ENCODE data around the gene ABCB8. TPM values are rescaled to one million over a fixed set of nuclear protein-coding genes. Genes with fewer than 3 reads are reported as not detected.

Gene ABCB8
- total and polyA plus RNA-seq, 9 of the 15 experiments (the other 6 are each of a cell fraction or from before 2014, with no cell fraction given): 7.6 to 106 (median 36.3) TPM

DNA sequence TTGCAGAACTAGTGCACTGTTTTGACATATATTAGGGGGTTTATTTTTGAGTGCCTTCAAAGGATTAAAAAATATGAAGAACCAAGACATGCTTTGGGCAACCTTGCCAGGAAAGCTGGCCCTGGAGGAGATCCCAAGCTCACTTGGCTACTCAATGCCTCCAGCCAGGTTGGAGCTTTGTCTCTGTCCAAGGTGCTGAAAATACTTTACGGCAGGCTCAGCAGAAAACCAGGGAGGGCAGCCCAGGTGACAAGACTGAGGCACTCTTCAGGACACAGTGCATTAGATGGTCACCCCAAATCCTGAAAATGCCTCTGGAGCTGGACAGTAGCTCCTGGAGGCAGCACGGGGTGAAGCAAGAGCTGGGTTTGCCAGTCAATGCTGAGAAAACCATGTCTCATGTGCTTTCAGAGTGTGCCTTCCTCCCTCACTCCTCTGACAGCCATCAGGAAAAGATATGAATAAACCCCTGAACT lies 44.3 kb upstream of the ABCB8 start:
- ATAC-seq: peak; percentile 19; the same call in 1 of the 3 replicates
- 2% methylated on average over 2 of the region's 2 CpGs for WGBS (ENCODE audit: insufficient coverage, low coverage, missing lambda C conversion rate)
- no TSS peak for BruUV-seq (replicated peaks)
- Histone ChIP-seq H3K79me2 (ENCODE audit: control insufficient read depth, insufficient read depth, low read length) (no peaks in the 10 kb centered on the region), H3K9ac (ENCODE audit: insufficient read depth in 1 of 2, low read depth in 2 of 2, low read length in 2 of 2) (no peak overlapping the region), H4K20me1 (replicated peaks; ENCODE audit: control insufficient read depth, insufficient read depth, low read length) (peaks cover 9% of the 10 kb centered on the region; the same call in 1 of the 2 replicates), H3K4me3 (no peak overlapping the region), H3K9me3 (replicated peaks; ENCODE audit: control insufficient read depth, insufficient read depth, low read depth, low read length) (no peaks in the 10 kb centered on the region), H3K27ac (ENCODE audit: extremely low read depth, low read depth, low read length) (no peak overlapping the region), H3K36me3 (ENCODE audit: control insufficient read depth, insufficient read depth, low read length) (no peaks in the 10 kb centered on the region), H3K9me1 (ENCODE audit: control insufficient read depth, insufficient read depth, low read length) (peaks cover 3% of the 10 kb centered on the region), H2AFZ (ENCODE audit: low read depth, low read length) (no peak overlapping the region), H3K27me3 (ENCODE audit: control insufficient read depth in 2 of 2, insufficient read depth in 2 of 2, low read length in 2 of 2) (peaks cover 23 to 29% of the 10 kb centered on the region in 2 experiments), H3K4me2 (ENCODE audit: insufficient read depth, low read length) (no peak overlapping the region), H3K4me1 (replicated peaks in 1 of 2; ENCODE audit: control insufficient read depth in 2 of 2, insufficient read depth in 2 of 2, low read length in 2 of 2) (peaks cover 22 to 41% of the 10 kb centered on the region in 2 experiments)
- ChIA-PET CTCF (ENCODE audit: low intra/inter-chr PET ratio) (interaction anchor here (1.0 to 1.9 kb wide), 3 partner anchors 17 to 85 kb away, joined by 3 to 7 read pairs (median 6); no protein-coding TSS in a partner anchor), POLR2A (interaction anchor here (0.8 to 1.7 kb wide), 13 partner anchors 9 to 126 kb away, joined by 3 to 8 read pairs (median 4); partner anchors contain the start of gene FASTK)
- peak; percentile 72 to 86 (median 82) for DNase-seq (ENCODE audit: extremely low read depth in 1 of 4, low spot score in 3 of 4)
- peak; percentile 82 for FAIRE-seq
- in situ Hi-C loops (cut with MboI) (no loop called here), intact Hi-C loops (cut with micrococcal nuclease) (no loop called here)
- no peak for TF ChIP-seq HNRNPK (IDR thresholded peaks at IDR 0.05; ENCODE audit: low read depth, low read length, poor library complexity, severe bottlenecking)
- 0 out of 4 replicates have a peak, but pooled peaks of 1 of the 2 experiments have one; percentile 12 for TF ChIP-seq FOXA3 (CRISPR knock-in tag; conservative IDR thresholded peaks at IDR 0.05 in 1 of 2, IDR thresholded peaks at IDR 0.05 in 1 of 2)
- TF ChIP-seq FOXJ3 (CRISPR knock-in tag; IDR thresholded peaks at IDR 0.05): no peak
- no peak for TF ChIP-seq EP400 (IDR thresholded peaks at IDR 0.05)
- TF ChIP-seq, protein P1, sequence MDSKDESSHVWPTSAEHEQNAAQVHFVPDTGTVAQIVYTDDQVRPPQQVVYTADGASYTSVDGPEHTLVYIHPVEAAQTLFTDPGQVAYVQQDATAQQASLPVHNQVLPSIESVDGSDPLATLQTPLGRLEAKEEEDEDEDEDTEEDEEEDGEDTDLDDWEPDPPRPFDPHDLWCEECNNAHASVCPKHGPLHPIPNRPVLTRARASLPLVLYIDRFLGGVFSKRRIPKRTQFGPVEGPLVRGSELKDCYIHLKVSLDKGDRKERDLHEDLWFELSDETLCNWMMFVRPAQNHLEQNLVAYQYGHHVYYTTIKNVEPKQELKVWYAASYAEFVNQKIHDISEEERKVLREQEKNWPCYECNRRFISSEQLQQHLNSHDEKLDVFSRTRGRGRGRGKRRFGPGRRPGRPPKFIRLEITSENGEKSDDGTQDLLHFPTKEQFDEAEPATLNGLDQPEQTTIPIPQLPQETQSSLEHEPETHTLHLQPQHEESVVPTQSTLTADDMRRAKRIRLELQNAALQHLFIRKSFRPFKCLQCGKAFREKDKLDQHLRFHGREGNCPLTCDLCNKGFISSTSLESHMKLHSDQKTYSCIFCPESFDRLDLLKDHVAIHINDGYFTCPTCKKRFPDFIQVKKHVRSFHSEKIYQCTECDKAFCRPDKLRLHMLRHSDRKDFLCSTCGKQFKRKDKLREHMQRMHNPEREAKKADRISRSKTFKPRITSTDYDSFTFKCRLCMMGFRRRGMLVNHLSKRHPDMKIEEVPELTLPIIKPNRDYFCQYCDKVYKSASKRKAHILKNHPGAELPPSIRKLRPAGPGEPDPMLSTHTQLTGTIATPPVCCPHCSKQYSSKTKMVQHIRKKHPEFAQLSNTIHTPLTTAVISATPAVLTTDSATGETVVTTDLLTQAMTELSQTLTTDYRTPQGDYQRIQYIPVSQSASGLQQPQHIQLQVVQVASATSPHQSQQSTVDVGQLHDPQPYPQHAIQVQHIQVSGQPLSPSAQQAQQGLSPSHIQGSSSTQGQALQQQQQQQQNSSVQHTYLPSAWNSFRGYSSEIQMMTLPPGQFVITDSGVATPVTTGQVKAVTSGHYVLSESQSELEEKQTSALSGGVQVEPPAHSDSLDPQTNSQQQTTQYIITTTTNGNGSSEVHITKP (IDR thresholded peaks at IDR 0.05; ENCODE audit: partially characterized antibody): no peak
- TF ChIP-seq TSC22D4 (tag; IDR thresholded peaks at IDR 0.05): no peak
- TF ChIP-seq PHB (CRISPR knock-in tag; IDR thresholded peaks at IDR 0.05): no peak
- no peak for TF ChIP-seq SETDB1 (IDR thresholded peaks at IDR 0.05; ENCODE audit: low read length)
- no peak for TF ChIP-seq PRPF4 (IDR thresholded peaks at IDR 0.05; ENCODE audit: insufficient read depth, low read depth, low read length, poor library complexity, severe bottlenecking)
- TF ChIP-seq, protein P2, sequence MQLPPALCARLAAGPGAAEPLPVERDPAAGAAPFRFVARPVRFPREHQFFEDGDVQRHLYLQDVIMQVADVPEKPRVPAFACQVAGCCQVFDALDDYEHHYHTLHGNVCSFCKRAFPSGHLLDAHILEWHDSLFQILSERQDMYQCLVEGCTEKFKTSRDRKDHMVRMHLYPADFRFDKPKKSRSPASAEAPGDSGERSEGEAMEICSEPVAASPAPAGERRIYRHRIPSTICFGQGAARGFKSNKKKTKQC (CRISPR knock-in tag; IDR thresholded peaks at IDR 0.05): peak; percentile 96
- TF ChIP-seq GATAD2B (IDR thresholded peaks at IDR 0.05; ENCODE audit: borderline replicate concordance): no peak
- no peak for TF ChIP-seq SRSF9 (IDR thresholded peaks at IDR 0.05; ENCODE audit: borderline replicate concordance, low read depth, low read length)
- no peak for TF ChIP-seq POLR2A (conservative IDR thresholded peaks at IDR 0.05)
- TF ChIP-seq RAD51 (IDR thresholded peaks at IDR 0.05; ENCODE audit: borderline replicate concordance, low read depth): no peak
- no peak for TF ChIP-seq SMAD1 (IDR thresholded peaks at IDR 0.05; ENCODE audit: low read depth, low read length, partially characterized antibody)
- no peak; the same call in 1 of the 2 replicates for TF ChIP-seq JUND (IDR thresholded peaks at IDR 0.05; ENCODE audit: borderline replicate concordance, low read depth, low read length)
- peak; percentile 39; the same call in 1 of the 3 replicates for TF ChIP-seq JUND (tag; IDR thresholded peaks at IDR 0.05; ENCODE audit: borderline replicate concordance, low read depth, low read length)
- TF ChIP-seq RBM14 (IDR thresholded peaks at IDR 0.05; ENCODE audit: borderline replicate concordance, insufficient read depth, low read depth, low read length): no peak
- TF ChIP-seq SOX6 (IDR thresholded peaks at IDR 0.05): no peak
- no peak for TF ChIP-seq ZKSCAN3 (CRISPR knock-in tag; IDR thresholded peaks at IDR 0.05)
- TF ChIP-seq ZNF146 (CRISPR knock-in tag; IDR thresholded peaks at IDR 0.05; ENCODE audit: unreplicated experiment): no peak

Data from K562 (cell line).